Measurements from ENCODE around the gene MYO5C. TPM values are rescaled to one million over a fixed set of nuclear protein-coding genes. Genes with fewer than 3 reads are reported as not detected.
A peak's percentile ranks its signal among the peaks of the same experiment; 100 is the strongest.

The MYO5C gene
- total and polyA plus RNA-seq, 10 donors: 0.53 to 23.4 (median 14.7) TPM

- no peak overlapping the region for H3K27ac ChIP-seq
- peaks cover 4 to 100% (median 75%) of the 10 kb centered on the region in 6 donors for H3K36me3 ChIP-seq
- no peak for TF ChIP-seq POLR2A (IDR thresholded peaks at IDR 0.05)
- TF ChIP-seq POLR2AphosphoS5 (IDR thresholded peaks at IDR 0.05): no peak
- TF ChIP-seq, protein P1, sequence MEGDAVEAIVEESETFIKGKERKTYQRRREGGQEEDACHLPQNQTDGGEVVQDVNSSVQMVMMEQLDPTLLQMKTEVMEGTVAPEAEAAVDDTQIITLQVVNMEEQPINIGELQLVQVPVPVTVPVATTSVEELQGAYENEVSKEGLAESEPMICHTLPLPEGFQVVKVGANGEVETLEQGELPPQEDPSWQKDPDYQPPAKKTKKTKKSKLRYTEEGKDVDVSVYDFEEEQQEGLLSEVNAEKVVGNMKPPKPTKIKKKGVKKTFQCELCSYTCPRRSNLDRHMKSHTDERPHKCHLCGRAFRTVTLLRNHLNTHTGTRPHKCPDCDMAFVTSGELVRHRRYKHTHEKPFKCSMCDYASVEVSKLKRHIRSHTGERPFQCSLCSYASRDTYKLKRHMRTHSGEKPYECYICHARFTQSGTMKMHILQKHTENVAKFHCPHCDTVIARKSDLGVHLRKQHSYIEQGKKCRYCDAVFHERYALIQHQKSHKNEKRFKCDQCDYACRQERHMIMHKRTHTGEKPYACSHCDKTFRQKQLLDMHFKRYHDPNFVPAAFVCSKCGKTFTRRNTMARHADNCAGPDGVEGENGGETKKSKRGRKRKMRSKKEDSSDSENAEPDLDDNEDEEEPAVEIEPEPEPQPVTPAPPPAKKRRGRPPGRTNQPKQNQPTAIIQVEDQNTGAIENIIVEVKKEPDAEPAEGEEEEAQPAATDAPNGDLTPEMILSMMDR (IDR thresholded peaks at IDR 0.05 in 8 of 11, conservative IDR thresholded peaks at IDR 0.05 in 3 of 11): no peak
- 93 to 100% (median 94%) methylated on average over 2 of the region's 2 CpGs for WGBS, 5 donors
- H3K4me1 ChIP-seq: no peaks in the 10 kb centered on the region
- no peaks in the 10 kb centered on the region for H3K9me3 ChIP-seq
- H3K4me3 ChIP-seq: no peak overlapping the region
- intact Hi-C loops (cut with DNase I; ENCODE audit: low total_unique reads): no loop called here
- no peak for DNase-seq
- no peaks in the 10 kb centered on the region for H3K27me3 ChIP-seq (replicated peaks in 1 of 7)
Measured at GRCh38 chr15:52317688-52318087, 22.1 kb upstream of the MYO5C start.

GRCh38 chr15:52317022-52317421, 21.4 kb upstream of the MYO5C start:
- Histone ChIP-seq H3K4me1 (no peaks in the 10 kb centered on the region), H3K36me3 (peaks cover 4 to 100% (median 74%) of the 10 kb centered on the region in 6 donors), H3K9me3 (no peaks in the 10 kb centered on the region), H3K4me3 (no peak overlapping the region), H3K27ac (no peak overlapping the region), H3K27me3 (replicated peaks in 1 of 7) (no peaks in the 10 kb centered on the region)
- TF ChIP-seq POLR2A (IDR thresholded peaks at IDR 0.05): no peak
- no peak for TF ChIP-seq POLR2AphosphoS5 (IDR thresholded peaks at IDR 0.05)
- TF ChIP-seq, protein P1 (IDR thresholded peaks at IDR 0.05 in 8 of 11, conservative IDR thresholded peaks at IDR 0.05 in 3 of 11): no peak
- no peak for DNase-seq
- intact Hi-C loops (cut with DNase I; ENCODE audit: low total_unique reads): no loop called here
- 93 to 100% (median 97%) methylated on average over 2 of the region's 2 CpGs for WGBS, 5 donors

- intact Hi-C loops (cut with DNase I; ENCODE audit: low total_unique reads): no loop called here
- DNase-seq: no peak
- Histone ChIP-seq H3K27me3 (replicated peaks in 1 of 7) (no peaks in the 10 kb centered on the region), H3K9me3 (no peaks in the 10 kb centered on the region), H3K27ac (peak overlapping the region in 5 of 8 donors; percentile 0 to 63 (median 47)), H3K4me1 (peaks cover 0 to 22% (median 13%) of the 10 kb centered on the region in 6 donors), H3K36me3 (peaks cover 0 to 55% (median 19%) of the 10 kb centered on the region in 6 donors), H3K4me3 (no peak overlapping the region)
- 59 to 85% (median 83%) methylated on average over 6 of the region's 6 CpGs for WGBS, 5 donors
- TF ChIP-seq POLR2AphosphoS5 (IDR thresholded peaks at IDR 0.05) (no peak), POLR2A (IDR thresholded peaks at IDR 0.05) (no peak)
Measured at GRCh38 chr15:52309154-52309548, 13.5 kb upstream of the MYO5C start.

DNA sequence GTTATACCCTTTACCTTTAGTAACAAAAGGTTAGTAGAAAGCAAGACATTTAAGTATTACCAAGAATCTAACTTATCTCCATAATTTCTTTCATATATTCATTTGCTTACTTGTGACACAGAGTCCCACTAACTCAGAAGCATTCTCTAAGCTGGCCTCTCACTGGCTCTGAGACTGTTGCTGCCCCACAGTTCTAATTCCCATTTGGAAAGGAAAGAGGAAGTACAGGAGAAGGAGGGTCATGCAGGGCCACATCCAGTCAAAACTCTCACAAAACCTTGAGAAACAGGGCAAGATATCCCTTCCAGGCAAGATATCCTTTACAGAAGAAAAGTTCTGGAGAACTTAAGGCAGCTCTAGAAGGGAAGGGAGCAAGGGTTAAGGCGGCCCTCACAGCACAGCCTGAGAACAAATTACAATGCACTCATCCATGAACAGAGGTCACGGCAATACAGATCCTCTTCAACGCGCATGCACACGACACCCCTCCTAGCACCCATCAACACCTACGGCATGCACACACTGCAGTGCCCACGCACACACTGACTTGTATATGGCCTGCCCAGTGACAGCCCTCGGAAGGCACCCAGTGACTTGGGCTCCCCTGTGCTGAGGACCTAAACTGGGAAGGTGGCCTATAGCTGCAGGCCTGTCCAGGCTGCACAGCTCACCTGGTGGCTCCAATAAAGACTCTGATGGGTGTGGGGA, 13.0 kb upstream of the MYO5C start:
- peaks cover 0 to 49% (median 15%) of the 10 kb centered on the region in 6 donors for H3K36me3 ChIP-seq

More for the DNA sequence above, 13.0 kb upstream of the MYO5C start:
- no peak overlapping the region for H3K4me3 ChIP-seq
- no peaks in the 10 kb centered on the region for H3K27me3 ChIP-seq (replicated peaks in 1 of 7)
- intact Hi-C loops (cut with DNase I; ENCODE audit: low total_unique reads): no loop called here
- 61 to 81% (median 62%) methylated on average over 8 of the region's 8 CpGs for WGBS, 5 donors
- H3K4me1 ChIP-seq: peaks cover 0 to 24% (median 13%) of the 10 kb centered on the region in 6 donors
- no peak for DNase-seq
- H3K27ac ChIP-seq: peak overlapping the region in 5 of 8 donors; percentile 0 to 63 (median 47)
- no peaks in the 10 kb centered on the region for H3K9me3 ChIP-seq
- TF ChIP-seq, protein P1 (IDR thresholded peaks at IDR 0.05 in 8 of 11, conservative IDR thresholded peaks at IDR 0.05 in 3 of 11): no peak
- peak in 2 of 3 donors; percentile 17 to 48 for TF ChIP-seq POLR2AphosphoS5 (IDR thresholded peaks at IDR 0.05)
